Measurements from ENCODE around the gene HLA-B.

The HLA-B gene

DNA sequence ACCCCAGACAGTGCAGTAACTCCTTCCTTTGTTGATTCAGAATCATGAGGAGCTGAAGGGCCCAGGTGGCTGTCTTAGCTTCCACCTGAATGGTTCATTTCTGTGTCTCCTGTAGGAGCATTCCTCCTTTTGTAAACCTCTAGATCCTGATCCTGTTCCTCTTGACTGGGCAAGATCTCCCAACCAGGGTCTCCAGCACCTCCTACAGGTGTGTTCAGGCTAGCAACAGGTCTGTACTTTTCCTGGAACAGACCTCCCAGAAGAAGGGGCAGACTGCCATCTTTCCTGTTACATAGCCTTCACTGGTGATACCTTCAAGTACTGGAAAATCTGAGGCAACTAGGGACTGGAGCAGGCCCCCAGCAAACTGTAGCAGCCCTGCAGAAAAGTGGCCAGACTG, 35.2 kb downstream of the HLA-B start:
- H3K9me3 ChIP-seq (ENCODE audit: control insufficient read depth, insufficient read depth, low read length) = no peaks in the 10 kb centered on the region
- no peaks in the 10 kb centered on the region for H4K20me1 ChIP-seq (ENCODE audit: control insufficient read depth, insufficient read depth, low read depth, low read length)
- H3K4me1 ChIP-seq (ENCODE audit: control insufficient read depth, low read length) = no peaks in the 10 kb centered on the region
- H3K4me2 ChIP-seq (ENCODE audit: low read length) = no peak overlapping the region
- TF ChIP-seq, protein P1, sequence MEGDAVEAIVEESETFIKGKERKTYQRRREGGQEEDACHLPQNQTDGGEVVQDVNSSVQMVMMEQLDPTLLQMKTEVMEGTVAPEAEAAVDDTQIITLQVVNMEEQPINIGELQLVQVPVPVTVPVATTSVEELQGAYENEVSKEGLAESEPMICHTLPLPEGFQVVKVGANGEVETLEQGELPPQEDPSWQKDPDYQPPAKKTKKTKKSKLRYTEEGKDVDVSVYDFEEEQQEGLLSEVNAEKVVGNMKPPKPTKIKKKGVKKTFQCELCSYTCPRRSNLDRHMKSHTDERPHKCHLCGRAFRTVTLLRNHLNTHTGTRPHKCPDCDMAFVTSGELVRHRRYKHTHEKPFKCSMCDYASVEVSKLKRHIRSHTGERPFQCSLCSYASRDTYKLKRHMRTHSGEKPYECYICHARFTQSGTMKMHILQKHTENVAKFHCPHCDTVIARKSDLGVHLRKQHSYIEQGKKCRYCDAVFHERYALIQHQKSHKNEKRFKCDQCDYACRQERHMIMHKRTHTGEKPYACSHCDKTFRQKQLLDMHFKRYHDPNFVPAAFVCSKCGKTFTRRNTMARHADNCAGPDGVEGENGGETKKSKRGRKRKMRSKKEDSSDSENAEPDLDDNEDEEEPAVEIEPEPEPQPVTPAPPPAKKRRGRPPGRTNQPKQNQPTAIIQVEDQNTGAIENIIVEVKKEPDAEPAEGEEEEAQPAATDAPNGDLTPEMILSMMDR (IDR thresholded peaks at IDR 0.05; ENCODE audit: low read depth, low read length, poor library complexity, severe bottlenecking) = no peak
- no peak for TF ChIP-seq EZH2phosphoT487 (IDR thresholded peaks at IDR 0.05; ENCODE audit: borderline replicate concordance, low read length)
- no peaks in the 10 kb centered on the region for H3K9me2 ChIP-seq (replicated peaks; ENCODE audit: control insufficient read depth, low read length)
- no peaks in the 10 kb centered on the region for H3K36me3 ChIP-seq (ENCODE audit: control insufficient read depth, low read length)
- H3K79me2 ChIP-seq (ENCODE audit: control insufficient read depth, low read length) = no peaks in the 10 kb centered on the region
- H3K27ac ChIP-seq (ENCODE audit: low read depth, low read length) = no peak overlapping the region
- H3K4me3 ChIP-seq (ENCODE audit: low read length) = no peak overlapping the region
- peaks cover 12% of the 10 kb centered on the region for H3K27me3 ChIP-seq (ENCODE audit: control insufficient read depth, low read length)
- H3F3A ChIP-seq (ENCODE audit: control insufficient read depth, insufficient read depth) = no peaks in the 10 kb centered on the region

DNA sequence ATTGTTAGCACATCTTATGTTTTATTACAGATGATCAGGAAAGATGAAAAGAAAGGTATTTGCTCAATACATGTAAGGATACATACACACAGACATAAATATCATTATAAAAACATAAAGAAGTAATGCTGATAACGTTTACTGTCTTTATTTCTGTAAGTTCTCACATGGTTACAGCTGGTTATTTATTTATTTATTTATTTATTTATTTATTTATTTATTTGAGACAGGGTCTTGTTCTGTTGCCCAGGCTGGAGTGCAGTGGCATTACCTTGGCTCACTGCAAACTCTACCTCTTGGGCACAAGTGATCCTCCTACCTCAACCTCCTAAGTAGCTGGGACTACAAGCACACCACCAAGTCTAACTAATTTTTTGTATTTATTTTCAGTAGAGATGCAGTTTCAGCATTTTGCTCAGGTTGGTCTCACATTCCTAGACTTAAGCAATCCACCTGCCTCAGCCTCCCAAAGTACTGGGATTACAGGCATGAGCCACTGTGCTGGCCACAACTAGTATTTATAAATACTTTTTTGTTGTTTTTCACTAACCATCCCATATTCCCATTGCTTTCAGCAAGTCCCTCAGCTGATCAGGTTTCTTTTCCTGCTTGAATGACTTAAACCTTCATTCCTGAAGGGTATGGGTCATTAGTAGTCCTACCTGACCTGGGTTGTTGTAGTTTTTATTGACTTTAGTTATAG, 35.8 kb downstream of the HLA-B start:
- H3K27me3 ChIP-seq (ENCODE audit: control insufficient read depth, low read length) = peaks cover 13% of the 10 kb centered on the region
- no peak overlapping the region for H3K27ac ChIP-seq (ENCODE audit: low read depth, low read length)
- no peaks in the 10 kb centered on the region for H3K9me3 ChIP-seq (ENCODE audit: control insufficient read depth, insufficient read depth, low read length)
- no peaks in the 10 kb centered on the region for H3K79me2 ChIP-seq (ENCODE audit: control insufficient read depth, low read length)
- no peaks in the 10 kb centered on the region for H3K36me3 ChIP-seq (ENCODE audit: control insufficient read depth, low read length)
- H3F3A ChIP-seq (ENCODE audit: control insufficient read depth, insufficient read depth) = no peaks in the 10 kb centered on the region
- TF ChIP-seq, protein P1 (IDR thresholded peaks at IDR 0.05; ENCODE audit: low read depth, low read length, poor library complexity, severe bottlenecking) = no peak
- H3K4me3 ChIP-seq (ENCODE audit: low read length) = no peak overlapping the region
- H3K4me2 ChIP-seq (ENCODE audit: low read length) = no peak overlapping the region
- H4K20me1 ChIP-seq (ENCODE audit: control insufficient read depth, insufficient read depth, low read depth, low read length) = no peaks in the 10 kb centered on the region
- H3K9me2 ChIP-seq (replicated peaks; ENCODE audit: control insufficient read depth, low read length) = no peaks in the 10 kb centered on the region
- no peaks in the 10 kb centered on the region for H3K4me1 ChIP-seq (ENCODE audit: control insufficient read depth, low read length)

DNA sequence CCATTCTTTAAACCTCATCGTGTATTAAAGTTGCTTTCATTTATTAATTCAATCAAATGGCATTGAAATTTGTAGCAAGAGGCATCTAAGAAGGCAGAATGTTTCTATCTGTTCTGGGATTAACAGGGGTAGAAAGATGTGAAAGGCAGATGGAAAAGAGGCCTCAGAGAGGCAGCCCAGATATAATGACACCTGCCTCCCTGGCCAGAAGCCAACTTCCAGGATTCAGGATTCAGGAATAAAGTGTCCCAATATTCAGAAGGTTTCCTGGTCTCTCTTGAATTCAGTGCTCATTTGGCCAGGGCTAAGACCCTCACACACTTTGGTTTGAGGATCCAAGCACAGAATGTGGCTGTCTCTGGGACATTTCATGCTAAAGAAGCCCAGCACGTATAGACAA, 39.9 kb downstream of the HLA-B start:
- Histone ChIP-seq H3K4me3 (ENCODE audit: low read length) (no peak overlapping the region), H3K9me2 (replicated peaks; ENCODE audit: control insufficient read depth, low read length) (no peaks in the 10 kb centered on the region), H3K79me2 (ENCODE audit: control insufficient read depth, low read length) (no peaks in the 10 kb centered on the region), H3K27ac (ENCODE audit: low read depth, low read length) (no peak overlapping the region), H3K9me3 (ENCODE audit: control insufficient read depth, insufficient read depth, low read length) (no peaks in the 10 kb centered on the region), H3K4me2 (ENCODE audit: low read length) (no peak overlapping the region), H3K27me3 (ENCODE audit: control insufficient read depth, low read length) (peaks cover 21% of the 10 kb centered on the region), H4K20me1 (ENCODE audit: control insufficient read depth, insufficient read depth, low read depth, low read length) (no peaks in the 10 kb centered on the region), H3F3A (ENCODE audit: control insufficient read depth, insufficient read depth) (no peaks in the 10 kb centered on the region), H3K4me1 (ENCODE audit: control insufficient read depth, low read length) (no peaks in the 10 kb centered on the region), H3K36me3 (ENCODE audit: control insufficient read depth, low read length) (no peaks in the 10 kb centered on the region)
- no peak for TF ChIP-seq EZH2phosphoT487 (IDR thresholded peaks at IDR 0.05; ENCODE audit: borderline replicate concordance, low read length)
- TF ChIP-seq, protein P1 (IDR thresholded peaks at IDR 0.05; ENCODE audit: low read depth, low read length, poor library complexity, severe bottlenecking) = no peak

All from DOHH2 (cell line).